ENCODE measurements around the gene SCN9A.

- TF ChIP-seq SREBF2 (IDR thresholded peaks at IDR 0.05; ENCODE audit: low read length) (no peak), CTCF (IDR thresholded peaks at IDR 0.05 in 2 of 3, conservative IDR thresholded peaks at IDR 0.05 in 1 of 3; ENCODE audit: control insufficient read depth in 2 of 3, extremely low read depth in 1 of 3, insufficient read depth in 1 of 3, low read depth in 3 of 3, low read length in 3 of 3) (no peak), TCF3 (IDR thresholded peaks at IDR 0.05; ENCODE audit: borderline replicate concordance, insufficient read depth, low read depth, low read length) (no peak), GABPA (IDR thresholded peaks at IDR 0.05; ENCODE audit: low read depth) (no peak), RCOR1 (conservative IDR thresholded peaks at IDR 0.05; ENCODE audit: low read depth, low read length) (no peak), IRF3 (IDR thresholded peaks at IDR 0.05) (no peak), CHD1 (IDR thresholded peaks at IDR 0.05; ENCODE audit: low read depth, low read length) (no peak), ZNF24 (IDR thresholded peaks at IDR 0.05) (no peak), ZNF274 (IDR thresholded peaks at IDR 0.05; ENCODE audit: insufficient read depth, insufficient read length) (no peak)
These were observed 44.3 kb downstream of the SCN9A start for GRCh38 chr2:166331468-166331867.

Measured in GM12878 (cell line).